GM12878 (cell line): ENCODE data around the gene ARHGEF35.
"Not testable (repeated sequence)": the region's sequence is repeated elsewhere in the genome, so short reads cannot be mapped to it uniquely, and the experiment has no call there.

Source experiments
- CTCF ChIP-seq, 3 experiments: IDR thresholded peaks in 2 of 3; conservative IDR thresholded peaks in 1 of 3; 2 replicates each; pipeline ENCODE4 v1.5.1; 2011; ENCODE audit warnings: low read depth in 3 of 3, low read length in 3 of 3, mild to moderate bottlenecking in 3 of 3, control low read depth in 2 of 3, moderate library complexity in 2 of 3, inconsistent platforms in 1 of 3, mixed read lengths in 1 of 3; ENCODE audit not compliant: control insufficient read depth in 2 of 3, insufficient read depth in 1 of 3; ENCODE audit errors: extremely low read depth in 1 of 3
- EP300 ChIP-seq, 2 experiments: fragments of 150-350 bp in 1 of 2; IDR thresholded peaks; 2 replicates each; pipeline ENCODE4 v1.6.1; 2011 to 2012; ENCODE audit warnings: low read depth in 2 of 2, low read length in 2 of 2, borderline replicate concordance in 1 of 2, improper control_type of control experiment in 1 of 2, inconsistent platforms in 1 of 2; ENCODE audit not compliant: control insufficient read depth in 1 of 2
- POLR2AphosphoS2 ChIP-seq: IDR thresholded peaks from 2 replicates; pipeline ENCODE4 v1.6.1; 2011; ENCODE audit warnings: low read depth, mild to moderate bottlenecking, low read length, improper control_type of control experiment, moderate library complexity
- ZNF274 ChIP-seq: IDR thresholded peaks from one replicate; pipeline ENCODE4 v1.8.0; 2011; ENCODE audit not compliant: insufficient read length, insufficient read depth
- TF ChIP-seq, protein P1 (sequence below): IDR thresholded peaks from 2 replicates; pipeline ENCODE4 v1.6.1; 2012; ENCODE audit warnings: low read depth, low read length, improper control_type of control experiment

GRCh38 chr7:144228810-144229209 is 33.2 kb upstream of the ARHGEF35 start:
- TF ChIP-seq ZNF274; POLR2AphosphoS2; CTCF (IDR thresholded peaks at IDR 0.05 in 2 of 3, conservative IDR thresholded peaks at IDR 0.05 in 1 of 3; ENCODE audit: control insufficient read depth in 2 of 3, extremely low read depth in 1 of 3, insufficient read depth in 1 of 3, low read depth in 3 of 3, low read length in 3 of 3); EP300 (IDR thresholded peaks at IDR 0.05; ENCODE audit: borderline replicate concordance in 1 of 2, control insufficient read depth in 1 of 2, low read depth in 2 of 2, low read length in 2 of 2): not testable (repeated sequence)
- TF ChIP-seq, protein P1, sequence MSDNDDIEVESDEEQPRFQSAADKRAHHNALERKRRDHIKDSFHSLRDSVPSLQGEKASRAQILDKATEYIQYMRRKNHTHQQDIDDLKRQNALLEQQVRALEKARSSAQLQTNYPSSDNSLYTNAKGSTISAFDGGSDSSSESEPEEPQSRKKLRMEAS = not testable (repeated sequence)
